Myocyte (in vitro differentiated cells): ENCODE data around the gene PRKCA. TPM values are rescaled to one million over a fixed set of nuclear protein-coding genes. Genes with fewer than 3 reads are reported as not detected.
"Not testable (repeated sequence)": the region's sequence is repeated elsewhere in the genome, so short reads cannot be mapped to it uniquely, and the experiment has no call there.

Experiments used
- DNase-seq: peaks from one replicate; pipeline ENCODE4 v3.0.0-alpha.2; 2012; ENCODE audit warnings: low read depth
- total RNA-seq: library from RNA; depleted of rRNA; stranded (reverse); fragments of >200 nt; gene quantifications from 2 replicates; pipeline ENCODE4 v1.2.3, GENCODE V29; 2014

Gene PRKCA
- total RNA-seq, 1 donor from 2014 or later, result 8.6 TPM

- no peak for DNase-seq
Measured at GRCh38 chr17:66435182-66435581, 132.8 kb downstream of the PRKCA start.

- DNase-seq, result no peak
Measured at GRCh38 chr17:66436631-66437030, 134.2 kb downstream of the PRKCA start.

- DNase-seq, result no peak
Measured at GRCh38 chr17:66437476-66438026, 135.1 kb downstream of the PRKCA start.

GRCh38 chr17:66438101-66438500, 135.7 kb downstream of the PRKCA start:
- no peak for DNase-seq

GRCh38 chr17:66441101-66441661, 138.8 kb downstream of the PRKCA start:
- DNase-seq, result no peak

- no peak for DNase-seq
Measured at GRCh38 chr17:66443166-66443565, 140.8 kb downstream of the PRKCA start.

- no peak for DNase-seq
Measured at GRCh38 chr17:66443606-66444005, 141.2 kb downstream of the PRKCA start.

- no peak for DNase-seq
Measured at GRCh38 chr17:66444031-66444430, 141.6 kb downstream of the PRKCA start.

GRCh38 chr17:66445229-66445628, 142.8 kb downstream of the PRKCA start:
- peak; percentile 91 for DNase-seq

- DNase-seq, result peak; percentile 67
Measured at GRCh38 chr17:66446419-66446818, 144.0 kb downstream of the PRKCA start.

GRCh38 chr17:66447159-66447558, 144.7 kb downstream of the PRKCA start:
- DNase-seq, result no peak

- DNase-seq, result no peak
Measured at GRCh38 chr17:66448026-66448639, 145.7 kb downstream of the PRKCA start.

- no peak for DNase-seq
Measured at GRCh38 chr17:66449418-66449977, 147.1 kb downstream of the PRKCA start.

GRCh38 chr17:66450008-66450851, 147.8 kb downstream of the PRKCA start:
- no peak for DNase-seq

GRCh38 chr17:66450852-66451158, 148.4 kb downstream of the PRKCA start:
- no peak for DNase-seq

GRCh38 chr17:66451188-66452149, 149.1 kb downstream of the PRKCA start:
- DNase-seq, result no peak

GRCh38 chr17:66455060-66455459, 152.6 kb downstream of the PRKCA start:
- DNase-seq, result no peak

- not testable (repeated sequence) for DNase-seq
Measured at GRCh38 chr17:66457499-66457898, 155.1 kb downstream of the PRKCA start.

- DNase-seq, result no peak
Measured at GRCh38 chr17:66458782-66459181, 156.4 kb downstream of the PRKCA start.

- peak; percentile 90 for DNase-seq
Measured at GRCh38 chr17:66459811-66460270, 157.4 kb downstream of the PRKCA start.

- no peak for DNase-seq
Measured at GRCh38 chr17:66460558-66460957, 158.1 kb downstream of the PRKCA start.
